Testis (tissue), 2 donors: ENCODE measurements around the gene C6orf132.

Experiments
- POLR2A ChIP-seq: fragments of 450-650 bp; IDR thresholded peaks from one replicate; pipeline ENCODE4 v1.6.1; 2017; ENCODE audit warnings: antibody characterized with exemption, mild to moderate bottlenecking, moderate library complexity
- TF ChIP-seq, protein P1 (sequence below), 3 experiments: fragments of 450-650 bp in 2 of 3; fragments of 200-600 bp in 1 of 3; sonication (generic) in 1 of 3; IDR thresholded peaks; one replicate each; pipeline ENCODE4 v1.5.1; 2016 to 2019; ENCODE audit warnings: antibody characterized with exemption in 3 of 3, mild to moderate bottlenecking in 2 of 3, moderate library complexity in 1 of 3

DNA sequence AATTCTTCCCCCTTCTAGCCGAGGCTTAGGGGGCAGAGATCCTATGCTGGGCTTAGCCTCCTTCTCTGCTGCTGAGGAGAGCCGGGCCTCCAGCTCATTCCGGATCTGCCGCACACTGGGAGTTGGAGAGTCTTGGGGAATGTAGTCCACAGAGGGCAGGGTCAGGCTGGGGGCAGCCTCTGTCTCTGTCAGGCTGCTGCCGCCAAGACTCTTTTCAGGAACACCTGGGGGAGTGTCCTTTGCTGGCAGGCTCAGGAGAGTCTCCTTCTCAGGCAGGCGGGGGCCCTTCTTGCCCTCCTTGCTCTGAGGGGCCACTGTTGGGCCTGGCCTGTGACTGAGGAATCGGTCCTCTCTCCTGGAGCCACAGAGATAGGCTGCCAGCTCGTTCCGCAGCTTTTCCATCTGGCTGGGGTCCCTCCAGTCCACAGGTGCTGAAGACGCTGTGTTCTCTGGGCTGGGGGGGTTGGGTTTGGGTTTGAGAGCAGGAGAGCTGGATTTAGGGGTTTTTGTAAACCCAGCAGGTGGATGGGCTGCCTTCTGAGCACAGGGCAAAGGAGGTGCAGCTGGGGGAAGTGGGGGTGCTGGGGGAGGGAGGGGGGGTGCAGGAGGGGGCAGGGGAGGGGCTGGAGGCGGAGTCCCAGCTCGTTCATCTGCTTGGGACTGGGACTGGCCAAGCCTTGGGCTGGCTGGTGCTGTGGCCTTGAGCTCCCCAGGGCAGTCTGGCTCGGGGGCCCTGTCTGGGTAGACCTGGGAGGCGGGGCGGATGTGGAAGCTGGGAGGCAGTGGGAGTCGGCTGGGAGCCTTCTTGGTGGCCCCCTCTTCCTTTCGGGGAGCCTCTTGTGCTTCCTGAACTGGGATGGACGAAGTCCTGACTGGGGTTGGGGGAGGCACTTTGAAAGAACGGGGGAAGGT is 36.1 kb downstream of the C6orf132 start:
- TF ChIP-seq, protein P1, sequence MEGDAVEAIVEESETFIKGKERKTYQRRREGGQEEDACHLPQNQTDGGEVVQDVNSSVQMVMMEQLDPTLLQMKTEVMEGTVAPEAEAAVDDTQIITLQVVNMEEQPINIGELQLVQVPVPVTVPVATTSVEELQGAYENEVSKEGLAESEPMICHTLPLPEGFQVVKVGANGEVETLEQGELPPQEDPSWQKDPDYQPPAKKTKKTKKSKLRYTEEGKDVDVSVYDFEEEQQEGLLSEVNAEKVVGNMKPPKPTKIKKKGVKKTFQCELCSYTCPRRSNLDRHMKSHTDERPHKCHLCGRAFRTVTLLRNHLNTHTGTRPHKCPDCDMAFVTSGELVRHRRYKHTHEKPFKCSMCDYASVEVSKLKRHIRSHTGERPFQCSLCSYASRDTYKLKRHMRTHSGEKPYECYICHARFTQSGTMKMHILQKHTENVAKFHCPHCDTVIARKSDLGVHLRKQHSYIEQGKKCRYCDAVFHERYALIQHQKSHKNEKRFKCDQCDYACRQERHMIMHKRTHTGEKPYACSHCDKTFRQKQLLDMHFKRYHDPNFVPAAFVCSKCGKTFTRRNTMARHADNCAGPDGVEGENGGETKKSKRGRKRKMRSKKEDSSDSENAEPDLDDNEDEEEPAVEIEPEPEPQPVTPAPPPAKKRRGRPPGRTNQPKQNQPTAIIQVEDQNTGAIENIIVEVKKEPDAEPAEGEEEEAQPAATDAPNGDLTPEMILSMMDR (IDR thresholded peaks at IDR 0.05) = no peak
- TF ChIP-seq POLR2A = no peak
